HCT116 (cell line): Measurements from ENCODE around the gene MBNL2.

Source experiments
- ATF3 ChIP-seq: IDR thresholded peaks from 2 replicates; pipeline ENCODE4 v1.6.1; 2012
- CEBPB ChIP-seq: IDR thresholded peaks from 2 replicates; pipeline ENCODE4 v1.6.1; 2012; ENCODE audit warnings: low read depth
- EZH2 ChIP-seq: fragments of 200-600 bp; sonication (generic); IDR thresholded peaks from 2 replicates; pipeline ENCODE4 v1.6.1; 2017; ENCODE audit warnings: antibody characterized with exemption, mixed run types
- EZH2phosphoT487 ChIP-seq: fragments of 200-600 bp; IDR thresholded peaks from 2 replicates; pipeline ENCODE4 v1.6.1; 2018; ENCODE audit warnings: antibody characterized with exemption, borderline replicate concordance
- POLR2AphosphoS5 ChIP-seq: IDR thresholded peaks from 2 replicates; pipeline ENCODE4 v1.6.1; 2011; ENCODE audit warnings: mild to moderate bottlenecking, low read depth, low read length, moderate library complexity
- SP1 ChIP-seq: IDR thresholded peaks from 2 replicates; pipeline ENCODE4 v1.6.1; 2012; ENCODE audit warnings: low read depth
- TF ChIP-seq, protein P1 (sequence below), 3 experiments: fragments of 200-600 bp in 1 of 3; sonication (generic) in 1 of 3; IDR thresholded peaks in 2 of 3; conservative IDR thresholded peaks in 1 of 3; 2 replicates each; pipeline ENCODE4 v1.5.1; 2012 to 2017; ENCODE audit warnings: low read depth in 2 of 3, low read length in 2 of 3, antibody characterized with exemption in 1 of 3, borderline replicate concordance in 1 of 3, control low read depth in 1 of 3, mild to moderate bottlenecking in 1 of 3, mixed read lengths in 1 of 3, mixed run types in 1 of 3, moderate library complexity in 1 of 3; ENCODE audit not compliant: insufficient read depth in 1 of 3

- TF ChIP-seq, protein P1, sequence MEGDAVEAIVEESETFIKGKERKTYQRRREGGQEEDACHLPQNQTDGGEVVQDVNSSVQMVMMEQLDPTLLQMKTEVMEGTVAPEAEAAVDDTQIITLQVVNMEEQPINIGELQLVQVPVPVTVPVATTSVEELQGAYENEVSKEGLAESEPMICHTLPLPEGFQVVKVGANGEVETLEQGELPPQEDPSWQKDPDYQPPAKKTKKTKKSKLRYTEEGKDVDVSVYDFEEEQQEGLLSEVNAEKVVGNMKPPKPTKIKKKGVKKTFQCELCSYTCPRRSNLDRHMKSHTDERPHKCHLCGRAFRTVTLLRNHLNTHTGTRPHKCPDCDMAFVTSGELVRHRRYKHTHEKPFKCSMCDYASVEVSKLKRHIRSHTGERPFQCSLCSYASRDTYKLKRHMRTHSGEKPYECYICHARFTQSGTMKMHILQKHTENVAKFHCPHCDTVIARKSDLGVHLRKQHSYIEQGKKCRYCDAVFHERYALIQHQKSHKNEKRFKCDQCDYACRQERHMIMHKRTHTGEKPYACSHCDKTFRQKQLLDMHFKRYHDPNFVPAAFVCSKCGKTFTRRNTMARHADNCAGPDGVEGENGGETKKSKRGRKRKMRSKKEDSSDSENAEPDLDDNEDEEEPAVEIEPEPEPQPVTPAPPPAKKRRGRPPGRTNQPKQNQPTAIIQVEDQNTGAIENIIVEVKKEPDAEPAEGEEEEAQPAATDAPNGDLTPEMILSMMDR (IDR thresholded peaks at IDR 0.05 in 2 of 3, conservative IDR thresholded peaks at IDR 0.05 in 1 of 3; ENCODE audit: borderline replicate concordance in 1 of 3, insufficient read depth in 1 of 3, low read depth in 2 of 3, low read length in 2 of 3): no peak
- TF ChIP-seq SP1: no peak
- TF ChIP-seq POLR2AphosphoS5: no peak
- no peak for TF ChIP-seq ATF3
- TF ChIP-seq CEBPB: no peak
- no peak for TF ChIP-seq EZH2
- no peak for TF ChIP-seq EZH2phosphoT487
Observed at GRCh38 chr13:97429681-97430081, 207.5 kb downstream of the MBNL2 start.
